CD4-positive, alpha-beta T cell treated with Interleukin-17A for 1 hour (primary cell): Measurements from ENCODE around the gene FMNL2.
"Not testable (repeated sequence)": the region's sequence is repeated elsewhere in the genome, so short reads cannot be mapped to it uniquely, and the experiment has no call there.

Source experiments
- DNase-seq: peaks from one replicate; pipeline ENCODE4 v3.0.0-alpha.2; 2020

The FMNL2 gene

DNA sequence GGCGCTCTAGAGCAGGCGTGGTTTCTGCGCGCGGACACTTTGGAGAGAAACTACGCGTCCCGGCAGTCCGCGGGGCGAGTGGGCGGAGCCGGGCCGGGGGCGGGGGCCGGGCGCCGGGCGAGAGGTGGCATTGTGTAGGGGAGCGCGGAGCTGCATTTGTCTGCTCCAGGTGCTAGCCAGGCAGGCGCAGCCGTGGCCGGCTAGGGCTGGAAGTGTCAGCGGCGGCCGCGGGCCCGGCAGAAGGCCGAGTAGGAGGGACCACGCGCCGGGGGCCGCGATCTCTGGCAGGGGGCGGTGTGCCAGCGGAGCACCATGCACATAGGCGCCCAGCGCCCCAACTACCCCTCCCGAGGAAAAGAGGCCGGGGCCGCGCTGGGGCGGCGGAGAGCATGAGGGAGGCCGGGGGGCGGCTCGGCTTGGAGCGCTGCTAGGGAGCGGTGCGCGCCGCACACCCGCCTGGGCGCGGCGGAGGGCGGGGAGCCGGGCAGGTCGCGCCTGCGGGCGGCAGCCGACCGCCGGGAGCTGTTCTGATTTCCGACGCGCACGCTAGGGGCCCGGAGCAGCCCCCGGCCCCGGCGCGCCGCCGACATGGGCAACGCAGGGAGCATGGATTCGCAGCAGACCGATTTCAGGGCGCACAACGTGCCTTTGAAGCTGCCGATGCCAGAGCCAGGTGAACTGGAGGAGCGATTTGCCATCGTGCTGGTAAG, at the start of gene FMNL2:
Gene FMNL2 (plus strand): TSS at position 159 of the 710 bp plus-strand sequence.
- peak; percentile 5 for DNase-seq

DNA sequence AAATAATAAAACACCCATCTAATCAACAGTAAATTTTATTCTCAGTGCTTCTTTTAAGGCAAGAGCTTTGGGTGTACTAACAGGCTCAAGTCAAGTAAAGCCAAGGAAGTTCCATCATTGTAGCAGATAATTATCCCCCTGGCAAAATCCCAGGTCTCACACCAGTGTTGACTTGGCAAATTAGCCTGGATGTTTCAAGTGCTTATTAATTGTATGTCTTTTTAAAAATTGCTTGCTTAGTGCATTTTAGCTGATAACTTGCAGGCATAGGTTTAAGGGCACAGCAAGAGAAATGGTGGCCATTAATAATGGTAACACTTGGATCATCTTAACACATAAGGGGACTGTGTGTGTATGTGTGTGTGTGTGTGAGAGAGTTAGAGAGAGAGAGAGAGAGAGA, 42.0 kb upstream of the FMNL2 start:
- DNase-seq = no peak

DNA sequence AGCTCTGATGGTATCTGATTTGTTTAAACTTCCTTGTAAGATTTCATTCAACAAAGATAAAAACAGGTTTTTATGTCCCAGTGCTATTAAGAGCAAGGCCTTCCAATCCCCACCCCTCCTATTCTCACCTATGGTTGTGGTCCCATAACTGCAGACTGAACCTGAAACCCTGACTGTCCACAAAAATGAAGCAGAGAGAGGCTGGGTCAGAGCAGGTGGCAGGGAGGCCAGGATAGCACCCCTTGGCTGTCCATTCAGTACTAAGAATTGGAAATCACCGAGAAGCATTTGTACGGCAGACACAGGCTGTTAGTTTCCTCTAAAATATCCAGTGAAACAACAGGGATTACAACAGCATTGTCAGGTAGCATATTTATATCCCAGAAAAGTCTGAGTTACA, 37.3 kb upstream of the FMNL2 start:
- no peak for DNase-seq

DNA sequence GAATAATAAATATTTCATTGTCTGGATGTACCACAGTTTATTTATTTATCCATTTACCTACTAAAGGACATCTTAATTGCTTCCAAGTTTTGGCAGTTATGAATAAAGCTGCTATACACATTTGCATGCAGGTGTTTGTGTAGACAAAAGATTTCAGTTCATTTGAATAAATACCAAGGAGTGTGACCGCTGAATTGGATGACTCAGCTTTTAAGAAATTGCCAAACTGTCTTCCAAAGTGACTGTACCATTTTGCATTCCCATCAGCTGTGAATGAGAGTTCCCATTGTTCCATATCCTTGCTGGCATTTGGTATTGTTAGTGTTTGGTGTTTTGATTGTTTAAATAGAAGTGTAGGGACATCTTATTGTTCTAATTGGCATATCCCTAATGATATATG, 36.2 kb upstream of the FMNL2 start:
- no peak for DNase-seq

DNA sequence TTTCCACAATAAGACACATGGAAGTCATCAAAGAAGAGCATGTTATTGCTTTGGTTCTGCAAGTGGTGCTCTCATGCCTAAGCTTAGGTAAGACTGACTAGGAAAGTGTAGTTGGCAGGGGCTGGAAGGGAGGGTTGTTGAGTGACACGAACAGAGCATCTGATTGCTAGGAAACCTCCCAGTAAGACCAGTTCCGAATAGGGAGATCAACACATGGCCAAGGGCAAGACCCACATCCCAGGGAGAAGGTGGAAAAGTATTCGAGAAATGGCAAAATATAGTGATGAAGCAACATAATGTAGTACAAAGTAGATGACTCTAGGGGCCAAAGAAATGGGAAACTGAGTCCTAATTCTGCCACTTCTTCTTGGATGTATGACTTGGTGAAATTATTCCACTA, 33.8 kb upstream of the FMNL2 start:
- DNase-seq = no peak

DNA sequence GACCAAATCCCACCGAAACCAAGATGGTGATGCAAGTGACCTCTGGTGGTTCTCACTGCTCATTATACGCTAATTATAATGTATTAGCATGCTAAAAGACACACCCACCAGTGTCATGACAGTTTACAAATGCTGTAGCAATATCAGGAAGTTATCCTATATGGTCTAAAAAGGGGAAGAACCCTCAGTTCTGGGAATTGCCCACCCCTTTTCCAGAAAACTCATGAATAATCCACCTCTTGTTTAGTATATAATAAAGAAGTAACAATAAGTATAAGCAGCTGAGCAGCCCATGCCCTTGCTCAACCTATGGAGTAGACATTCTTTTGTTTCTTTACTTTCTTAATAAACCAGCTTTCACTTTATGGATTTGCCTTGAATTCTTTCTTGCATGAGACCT, 31.0 kb upstream of the FMNL2 start:
- DNase-seq = no peak

DNA sequence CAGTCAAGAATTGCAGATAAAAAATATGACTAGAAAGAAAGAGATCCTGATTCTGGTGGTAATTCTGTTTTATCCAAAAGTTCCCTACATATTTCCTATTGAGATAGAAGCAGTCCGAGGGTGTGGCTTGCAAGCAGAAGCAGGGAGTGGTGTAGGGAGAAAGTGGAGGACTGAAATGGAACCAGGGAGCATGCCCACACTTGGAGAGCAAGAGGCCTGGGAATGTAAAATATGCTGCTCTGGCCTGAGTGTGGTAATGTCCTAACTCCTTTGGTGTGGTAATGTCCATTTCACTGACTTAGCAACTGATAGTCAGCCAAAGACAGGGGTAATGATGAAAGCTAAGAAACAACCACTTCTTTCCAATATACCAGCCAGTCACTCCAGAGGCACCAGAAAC, 30.1 kb upstream of the FMNL2 start:
- DNase-seq = no peak

DNA sequence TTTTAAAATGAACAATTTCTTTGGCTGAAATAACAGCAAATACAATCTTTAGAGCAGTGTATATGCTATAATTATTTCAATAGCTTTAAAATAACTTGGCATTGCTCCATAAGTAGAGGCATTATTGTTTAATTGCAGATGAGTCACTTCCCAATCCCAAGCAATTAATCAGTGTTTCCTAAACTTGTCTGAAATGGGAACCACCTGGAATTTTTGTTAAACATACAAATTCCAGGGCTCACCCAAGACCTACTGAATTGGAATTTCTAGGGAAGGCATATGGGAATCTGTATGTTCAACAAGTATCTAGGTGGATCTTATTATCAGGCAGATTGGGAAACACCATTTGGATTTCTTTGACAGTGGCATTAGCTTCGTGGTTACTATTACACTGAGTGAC, 27.1 kb upstream of the FMNL2 start:
- DNase-seq = no peak

DNA sequence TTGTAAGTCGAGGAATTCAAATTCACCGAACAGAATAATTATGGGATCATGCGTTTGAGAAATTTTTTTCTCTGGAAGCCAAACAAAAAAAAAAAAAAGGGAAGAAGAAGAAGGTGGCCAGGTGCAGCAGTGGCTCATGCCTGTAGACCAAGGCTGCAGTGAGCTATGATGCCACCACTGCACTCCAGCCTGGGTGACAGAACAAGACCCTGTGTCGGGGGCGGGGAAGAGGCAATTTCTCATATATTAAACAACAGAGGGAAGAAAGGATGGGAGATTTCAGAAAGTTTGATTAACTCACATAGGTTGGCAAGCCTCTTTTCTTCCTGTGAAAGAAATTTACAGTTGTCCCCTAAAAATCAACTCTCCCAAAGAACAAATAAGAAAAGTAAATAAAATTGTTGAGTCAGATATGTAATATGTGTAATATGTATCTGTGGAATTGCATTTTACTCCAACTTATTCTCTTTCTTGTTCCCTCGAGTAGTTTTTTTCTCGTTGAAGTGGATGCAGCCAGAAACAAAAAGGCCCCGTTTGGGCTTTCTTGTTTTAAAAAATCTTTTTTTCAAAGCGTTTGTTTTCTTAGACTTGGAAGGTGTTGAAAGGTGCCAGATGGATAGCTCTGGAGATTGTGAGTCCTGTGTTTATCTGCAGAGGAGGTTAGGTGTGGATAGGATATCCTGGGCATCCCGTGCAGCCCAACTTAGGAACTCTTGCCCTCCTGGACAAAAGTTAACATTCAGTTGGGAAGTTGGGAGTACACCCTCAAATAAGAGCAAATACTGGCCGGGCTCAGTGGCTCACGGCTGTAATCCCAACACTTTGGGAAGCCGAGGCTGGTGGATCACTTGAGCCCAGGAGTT, 25.4 kb upstream of the FMNL2 start:
- DNase-seq = no peak

DNA sequence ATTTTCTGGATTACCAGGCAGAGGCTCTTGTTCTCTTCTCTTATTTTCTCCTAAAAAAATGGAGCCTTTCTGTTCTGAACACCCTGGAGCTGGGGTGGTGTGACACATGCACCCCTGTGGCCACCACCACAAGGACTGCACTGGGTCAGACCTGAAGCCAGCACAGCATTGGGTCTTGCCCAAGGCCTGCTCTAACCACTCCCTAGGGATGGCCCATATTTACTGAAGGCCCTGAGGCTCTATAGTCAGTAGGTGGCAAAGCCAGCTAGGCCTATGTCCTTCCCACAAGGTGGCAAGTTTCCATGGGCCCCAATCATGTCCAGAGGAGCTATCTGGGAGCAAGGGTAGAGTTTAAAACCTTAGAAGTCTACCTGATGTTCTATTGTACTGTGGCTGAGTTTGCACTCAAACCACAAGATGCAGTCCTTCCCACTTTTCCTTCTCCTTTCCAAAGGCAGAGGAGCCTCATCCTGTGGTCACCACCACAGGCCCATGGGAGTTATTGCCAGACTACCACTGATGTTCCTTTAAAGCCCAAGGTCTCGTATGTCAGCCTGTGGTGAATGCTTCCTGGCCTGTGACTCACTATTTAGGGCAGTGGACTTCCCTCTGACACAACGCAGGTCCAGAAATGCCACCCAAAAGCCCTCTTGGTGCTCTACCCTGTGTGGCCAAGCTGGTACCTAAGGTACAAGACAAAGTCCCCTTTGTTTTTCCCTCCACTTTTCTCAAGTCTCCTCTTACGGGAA, 15.0 kb upstream of the FMNL2 start:
- DNase-seq = no peak

DNA sequence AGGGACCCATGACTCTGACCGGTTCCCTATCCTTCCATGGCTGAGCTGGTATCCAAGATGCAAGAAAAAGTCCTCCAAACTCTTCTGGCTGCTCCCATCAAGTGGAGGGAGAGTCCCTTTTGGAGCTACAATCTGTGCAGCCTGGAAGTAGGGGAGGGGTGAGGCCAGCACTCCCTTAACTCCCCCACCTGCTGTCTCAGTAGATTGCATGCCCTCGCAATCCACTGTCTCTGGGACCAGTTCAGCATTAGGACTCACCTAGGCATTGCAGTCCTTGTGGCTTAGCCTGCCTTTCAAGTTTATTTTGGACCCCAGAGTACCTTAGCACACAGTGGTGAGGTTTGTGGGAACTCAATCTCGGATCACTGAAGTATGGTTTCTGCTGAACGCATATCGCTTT, 14.2 kb upstream of the FMNL2 start:
- no peak for DNase-seq

DNA sequence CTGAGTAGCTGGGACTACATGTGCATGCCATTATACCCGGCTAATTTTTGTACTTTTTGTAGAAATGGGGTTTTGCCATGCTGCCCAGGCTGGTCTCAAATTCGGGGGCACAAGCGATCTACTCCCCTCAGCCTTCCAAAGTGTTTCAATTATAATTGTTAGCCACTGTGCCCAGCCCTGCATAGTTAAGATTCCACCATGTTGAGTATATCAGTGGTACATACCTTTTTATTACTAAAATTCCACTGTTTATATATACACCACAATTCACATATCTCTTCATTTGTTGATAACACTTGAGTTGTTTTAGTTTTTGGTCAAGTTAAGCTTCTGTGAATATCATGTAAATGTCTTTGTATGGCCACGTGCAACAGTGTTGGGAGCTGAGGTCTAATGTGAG, 12.8 kb upstream of the FMNL2 start:
- no peak for DNase-seq

DNA sequence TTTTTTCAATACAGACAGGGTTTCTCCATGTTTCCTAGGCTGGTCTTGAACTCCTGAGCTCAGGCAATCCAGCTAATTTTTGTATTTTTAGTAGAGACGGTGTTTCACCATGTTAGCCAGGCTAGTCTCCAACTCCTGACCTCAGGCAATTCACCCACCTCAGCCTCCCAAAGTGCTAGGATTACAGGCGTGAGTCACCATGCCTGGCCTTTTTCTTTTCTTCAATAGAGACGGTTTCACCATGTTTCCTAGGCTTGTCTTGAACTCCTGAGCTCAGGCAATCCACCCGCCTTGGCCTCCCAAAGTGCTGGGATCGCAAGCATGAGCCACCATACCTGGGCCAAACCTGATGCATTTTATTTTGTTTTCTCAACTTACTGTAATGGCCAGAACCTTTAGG, 9.8 kb upstream of the FMNL2 start:
- not testable (repeated sequence) for DNase-seq

DNA sequence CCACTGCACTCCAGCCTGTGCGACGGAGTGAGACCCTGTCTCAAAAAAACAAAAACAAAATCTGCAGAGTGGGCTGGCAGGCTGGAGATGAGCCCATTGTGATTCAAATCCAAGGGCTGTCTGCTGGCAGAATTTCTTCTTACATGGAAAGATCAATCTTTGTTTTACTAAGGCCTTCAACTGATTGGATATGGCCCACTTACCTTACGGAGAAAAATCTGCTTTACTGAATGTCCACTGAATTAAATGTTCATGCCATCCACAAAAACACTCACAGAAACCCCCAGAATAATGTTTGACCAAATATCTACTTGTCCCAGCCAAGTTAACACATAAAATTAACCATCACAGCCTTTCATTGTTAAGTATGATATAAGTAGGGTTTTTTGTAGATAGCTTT, 8.3 kb upstream of the FMNL2 start:
- DNase-seq = no peak

DNA sequence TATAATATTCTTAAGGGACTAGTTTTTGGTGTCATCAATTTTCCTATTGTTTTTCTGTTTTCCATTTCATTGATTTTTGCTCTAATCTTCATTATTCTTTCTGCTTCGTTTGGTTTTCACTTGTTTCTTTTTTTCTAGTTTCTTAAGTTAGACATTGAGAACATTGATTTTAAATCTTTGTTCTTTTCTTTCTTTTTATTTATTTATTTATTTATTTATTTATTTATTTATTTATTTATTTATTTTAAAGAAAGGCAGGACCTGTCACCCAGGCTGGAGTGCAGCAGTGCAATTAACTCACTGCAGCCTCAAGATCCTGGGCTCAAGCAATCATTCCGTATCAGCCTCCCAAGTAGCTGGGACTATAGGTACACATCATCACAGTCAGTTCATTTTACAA, 7.0 kb upstream of the FMNL2 start:
- DNase-seq = no peak

DNA sequence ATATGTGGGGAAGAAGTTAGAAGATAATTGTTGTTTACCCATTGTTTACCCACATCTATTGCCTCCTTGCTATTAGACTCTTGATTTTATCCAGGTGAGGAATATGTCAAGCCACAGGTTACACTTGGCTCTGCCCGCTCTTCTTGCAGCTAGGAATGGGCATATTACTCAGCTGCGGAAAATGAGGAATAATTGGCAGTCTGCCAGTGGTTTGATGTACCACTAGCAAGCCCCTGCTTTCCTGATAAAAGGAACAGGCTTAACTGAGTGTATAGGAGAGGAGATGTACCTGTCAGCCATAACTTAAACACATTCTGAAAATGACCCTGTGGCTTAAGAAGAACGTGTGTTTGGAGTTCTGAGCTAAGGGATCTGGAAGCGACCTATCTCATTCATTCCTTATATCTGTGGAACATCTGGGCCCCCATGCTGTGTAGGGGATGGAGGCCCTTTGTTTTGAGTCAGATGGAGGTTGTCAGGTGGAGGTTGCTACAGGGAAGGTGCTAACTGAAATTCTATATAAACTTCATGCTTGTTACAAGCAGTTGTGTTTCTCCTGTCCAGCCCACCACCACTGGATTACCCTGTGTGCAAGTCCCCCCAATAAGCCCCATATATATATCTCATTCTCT, 4.6 kb upstream of the FMNL2 start:
- no peak for DNase-seq

DNA sequence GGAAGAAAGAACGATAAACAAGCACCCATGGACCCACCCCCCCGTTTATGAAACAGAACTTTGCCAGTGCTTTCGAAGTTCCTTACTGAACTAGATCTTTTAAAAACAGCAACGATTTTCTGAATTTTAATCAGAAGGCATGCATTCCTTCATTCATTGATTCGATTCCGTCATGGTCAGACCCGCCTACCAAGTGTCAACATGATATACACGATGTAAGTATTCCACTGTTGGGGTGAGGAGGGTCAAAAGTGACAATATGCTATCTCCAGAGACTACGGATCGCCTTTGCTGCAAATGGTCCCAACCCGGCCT, 316 bp upstream of the FMNL2 start:
- no peak for DNase-seq

DNA sequence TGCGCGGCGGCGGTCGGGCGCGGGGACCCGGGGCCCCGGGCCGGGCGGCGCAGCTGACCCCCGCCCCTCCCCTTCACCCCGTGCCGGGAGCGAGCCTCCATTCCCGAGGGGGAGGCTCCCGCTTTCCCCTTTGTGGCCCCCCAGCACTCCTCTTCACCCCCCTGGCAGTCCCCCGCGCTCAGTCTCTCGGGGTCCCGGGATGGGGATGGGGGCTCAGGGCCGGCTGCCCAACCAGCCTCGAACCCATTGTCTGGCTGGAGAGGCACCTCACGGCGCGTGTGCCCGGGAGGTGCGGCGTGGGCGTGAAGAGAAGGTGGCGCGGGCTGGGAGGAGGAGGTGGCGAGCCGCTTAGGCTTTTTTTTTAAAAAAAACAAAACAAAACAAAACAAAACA, 748 bp downstream of the FMNL2 start:
- DNase-seq = no peak

DNA sequence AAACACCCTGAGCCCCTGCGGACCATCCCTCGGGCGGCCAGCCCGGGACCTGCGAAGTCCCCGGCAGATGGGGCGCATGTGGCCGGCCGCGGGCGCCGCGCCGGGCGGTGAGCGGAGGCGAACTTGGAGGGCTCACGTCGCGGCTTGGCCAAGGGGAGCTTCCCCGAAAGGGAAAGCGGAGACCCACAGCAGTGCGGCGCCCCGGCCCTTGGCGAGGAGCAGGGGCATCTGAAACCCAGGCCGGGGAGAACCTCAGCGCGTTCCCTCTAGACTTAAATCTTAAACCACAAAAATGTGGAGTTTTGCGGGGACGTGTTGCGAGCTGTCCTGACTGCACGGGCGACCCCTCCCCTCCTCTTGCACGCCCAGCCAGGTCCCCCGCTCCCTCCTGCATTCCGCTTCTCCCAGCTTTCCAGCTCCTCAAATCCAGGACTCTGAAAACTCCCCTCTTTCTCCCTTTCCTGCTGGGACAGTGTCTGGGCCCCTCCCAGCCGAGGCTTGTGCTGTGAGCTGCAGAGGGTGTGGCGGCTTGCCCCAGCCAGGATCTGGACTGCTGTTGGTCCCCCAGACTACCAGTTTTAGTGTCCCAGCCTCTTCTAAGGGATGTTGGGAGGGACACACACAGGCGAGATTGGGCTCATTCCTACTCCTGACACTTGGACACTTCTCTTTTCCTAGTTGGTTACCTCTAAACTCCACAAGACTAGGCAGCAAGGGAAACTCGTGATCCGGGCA, 1.3 kb downstream of the FMNL2 start:
- DNase-seq = no peak

DNA sequence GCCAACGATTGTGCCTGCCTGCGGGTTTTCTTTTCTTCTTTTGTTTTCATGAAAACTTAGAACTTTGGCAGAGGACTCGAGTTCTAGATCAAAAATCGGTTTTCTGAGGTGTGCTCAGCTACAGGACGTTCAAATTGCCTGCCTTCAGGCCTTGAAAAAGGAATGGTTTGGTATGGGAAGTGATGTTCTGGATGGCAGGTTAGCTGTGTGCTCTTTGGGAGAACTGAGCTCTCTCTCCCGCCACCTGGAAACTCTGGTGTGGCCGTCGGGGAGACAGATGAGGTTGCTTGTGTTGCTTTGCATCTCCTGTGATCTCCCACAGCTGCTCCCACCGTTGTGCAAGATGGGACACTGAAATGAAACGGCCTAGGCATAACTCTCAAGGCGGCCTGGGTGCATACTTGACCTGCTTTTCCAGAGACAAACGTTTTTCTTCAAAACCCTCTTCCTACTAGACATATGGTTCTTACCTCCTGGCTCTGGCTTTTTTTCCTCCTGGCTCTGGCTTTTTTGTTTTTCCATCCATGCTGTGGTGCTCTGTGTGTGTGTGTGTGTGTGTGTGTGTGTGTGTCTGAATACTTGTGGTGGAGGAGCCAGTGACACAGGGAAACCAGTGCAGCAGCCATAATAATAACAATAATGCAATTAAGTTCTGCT, 2.0 kb downstream of the FMNL2 start:
- no peak for DNase-seq

DNA sequence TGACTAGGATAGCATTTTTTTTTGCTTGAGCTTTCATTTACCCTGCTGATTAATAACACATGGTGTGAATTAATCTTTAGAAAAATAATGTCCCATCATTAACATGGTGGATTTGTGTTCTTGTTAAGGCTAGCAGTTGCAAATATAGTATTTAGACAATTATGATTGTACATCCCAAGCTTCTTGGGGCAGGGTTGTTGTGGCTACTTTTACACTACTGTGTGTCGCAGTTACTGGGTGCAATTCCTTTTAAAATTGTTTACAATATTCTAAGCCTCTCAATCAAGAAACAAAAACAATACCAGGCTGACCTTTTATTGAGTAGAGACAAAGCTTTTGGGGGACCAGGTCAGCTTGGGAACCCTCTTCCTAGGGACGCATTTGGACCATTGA, 2.5 kb downstream of the FMNL2 start:
- no peak for DNase-seq

DNA sequence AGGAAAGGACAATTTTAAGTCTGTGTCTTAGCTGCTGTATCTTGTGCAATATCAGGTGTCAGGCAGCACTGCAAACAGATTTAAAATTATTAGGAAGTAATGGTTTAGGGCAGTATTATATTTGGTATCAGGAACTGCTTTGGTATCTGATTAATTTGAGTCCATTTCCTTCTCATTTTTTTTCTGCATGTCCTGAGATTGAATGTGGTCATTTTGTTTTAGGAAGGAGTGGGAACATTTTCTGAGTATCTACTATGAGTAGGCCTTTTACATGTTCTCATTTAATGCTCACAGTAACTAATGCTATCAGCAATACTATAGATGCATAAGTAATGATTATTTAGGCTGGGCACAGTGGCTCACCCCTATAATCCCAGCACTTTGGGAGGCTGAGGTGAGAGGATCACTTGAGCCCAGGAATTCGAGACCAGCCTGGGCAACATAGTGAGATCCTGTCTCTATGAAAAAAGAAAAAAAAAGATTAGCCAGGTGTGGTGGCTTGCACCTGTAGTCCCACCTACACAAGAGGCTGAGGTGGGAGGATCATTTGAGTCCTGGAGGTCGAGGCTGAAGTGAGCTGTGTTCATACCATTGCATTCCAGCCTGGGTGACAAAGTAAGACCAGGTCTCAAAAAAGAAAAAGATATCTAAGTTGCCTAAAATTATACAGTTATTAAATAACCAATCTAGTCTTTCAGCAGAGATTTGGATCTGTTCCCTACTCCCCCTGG, 4.7 kb downstream of the FMNL2 start:
- no peak for DNase-seq
